Endothelial cell of umbilical vein (primary cell): ENCODE measurements around the gene RASAL3. TPM values are rescaled to one million over a fixed set of nuclear protein-coding genes. Genes with fewer than 3 reads are reported as not detected.

Experiments
- BruUV-seq: library from RNA; stranded (reverse); fragments of 400-500 nt; replicated peaks from 2 replicates; lab custom pipeline; 2021; lab: Mats Ljungman, UMichigan
- CTCF ChIA-PET: fragments of 300-600, 350-600 bp; sonication (Branson Sonifier 250); formaldehyde crosslinking; loops from one replicate; lab custom pipeline; 2021; ENCODE audit warnings: antibody characterized with exemption, inconsistent platforms; lab: Charles Lee
- POLR2A ChIA-PET: fragments of 300-600, 350-600 bp; sonication (Branson Sonifier 250); formaldehyde crosslinking; loops from one replicate; lab custom pipeline; 2021; ENCODE audit warnings: antibody characterized with exemption, inconsistent platforms; lab: Charles Lee
- DNase-seq: peaks from one replicate; pipeline ENCODE4 v3.0.0-alpha.2; 2011; ENCODE audit warnings: low read depth, low spot score
- FAIRE-seq: peaks from 2 replicates; lab custom pipeline; 2011; peaks lifted over from hg19 to GRCh38; lab: Jason Lieb, UNC
- H2AFZ ChIP-seq: 2 replicates; pipeline ENCODE4 v1.6.0; 2012; ENCODE audit warnings: low read depth, low read length, control low read depth, inconsistent platforms
- H3K27ac ChIP-seq: 2 replicates; pipeline ENCODE4 v1.5.1; 2011; ENCODE audit warnings: low read depth, mild to moderate bottlenecking, control low read depth, low read length, moderate library complexity; ENCODE audit not compliant: insufficient read depth
- H3K27me3 ChIP-seq, 2 experiments: 2 replicates each; pipeline versions ENCODE4 v1.6.0 to v1.6.1; 2011; ENCODE audit warnings: low read length in 2 of 2, mixed read lengths in 1 of 2; ENCODE audit not compliant: control insufficient read depth in 2 of 2, insufficient read depth in 2 of 2
- H3K36me3 ChIP-seq, 2 experiments: 2 replicates in 1 of 2; 3 replicates in 1 of 2; pipeline ENCODE4 v1.5.1; 2011; ENCODE audit warnings: low read length in 2 of 2, mild to moderate bottlenecking in 1 of 2, moderate library complexity in 1 of 2; ENCODE audit not compliant: control insufficient read depth in 2 of 2, insufficient read depth in 2 of 2; ENCODE audit errors: extremely low read depth in 1 of 2
- H3K4me1 ChIP-seq: 3 replicates; pipeline ENCODE4 v1.5.1; 2011; ENCODE audit warnings: mild to moderate bottlenecking, low read length; ENCODE audit not compliant: control insufficient read depth, insufficient read depth; ENCODE audit errors: extremely low read depth
- H3K4me2 ChIP-seq: 2 replicates; pipeline ENCODE4 v1.6.1; 2011; ENCODE audit warnings: low read length, control low read depth, mixed read lengths; ENCODE audit not compliant: insufficient read depth
- H3K4me3 ChIP-seq, 3 experiments: fragments of 200-600 bp in 1 of 3; sonication (generic), shearing (Covaris generic) in 1 of 3; replicated peaks in 1 of 3; 2 replicates each; pipeline ENCODE4 v1.5.1; 2011 to 2016; ENCODE audit warnings: control low read depth in 3 of 3, low read length in 3 of 3, mild to moderate bottlenecking in 2 of 3, inconsistent platforms in 1 of 3, low read depth in 1 of 3, moderate library complexity in 1 of 3; ENCODE audit not compliant: insufficient read depth in 1 of 3
- H3K79me2 ChIP-seq: 2 replicates; pipeline ENCODE4 v1.6.0; 2012; ENCODE audit warnings: low read length, inconsistent platforms; ENCODE audit not compliant: control insufficient read depth, insufficient read depth
- H3K9ac ChIP-seq: replicated peaks from 2 replicates; pipeline ENCODE3; 2011; ENCODE audit warnings: low read length, control low read depth; ENCODE audit not compliant: insufficient read depth; ENCODE audit errors: extremely low read depth
- H3K9me1 ChIP-seq: replicated peaks from 3 replicates; pipeline ENCODE4 v1.6.0; 2011; ENCODE audit warnings: mild to moderate bottlenecking, low read length; ENCODE audit not compliant: control insufficient read depth, insufficient read depth; ENCODE audit errors: extremely low read depth
- H3K9me3 ChIP-seq: replicated peaks from 2 replicates; pipeline ENCODE4 v1.5.1; 2012; ENCODE audit warnings: low read length, inconsistent platforms; ENCODE audit not compliant: control insufficient read depth, insufficient read depth
- H4K20me1 ChIP-seq: replicated peaks from 2 replicates; pipeline ENCODE3; 2011; ENCODE audit warnings: mild to moderate bottlenecking, low read length; ENCODE audit not compliant: control insufficient read depth, insufficient read depth; ENCODE audit errors: extremely low read depth
- CTCF ChIP-seq, 2 donors: IDR thresholded peaks; 1 replicate in 1 of 2; 2 replicates in 1 of 2; pipeline ENCODE4 v1.5.1; 2011; ENCODE audit warnings: low read length in 2 of 2, mild to moderate bottlenecking in 2 of 2, moderate library complexity in 2 of 2, control low read depth in 1 of 2, inconsistent platforms in 1 of 2, low read depth in 1 of 2; ENCODE audit not compliant: insufficient read depth in 1 of 2; ENCODE audit errors: extremely low read depth in 1 of 2
- EZH2 ChIP-seq: IDR thresholded peaks from 2 replicates; pipeline ENCODE4 v1.6.1; 2012; ENCODE audit warnings: borderline replicate concordance, low read depth, mild to moderate bottlenecking, moderate library complexity, low read length, inconsistent platforms; ENCODE audit not compliant: severe bottlenecking
- FOS ChIP-seq: IDR thresholded peaks from 2 replicates; pipeline ENCODE4 v1.6.1; 2011; ENCODE audit warnings: mild to moderate bottlenecking, low read length, moderate library complexity, borderline replicate concordance; ENCODE audit not compliant: insufficient read depth
- GATA2 ChIP-seq: IDR thresholded peaks from 2 replicates; pipeline ENCODE4 v1.7.0; 2011; ENCODE audit warnings: low read depth, mild to moderate bottlenecking, moderate library complexity, mixed read lengths, low read length; ENCODE audit not compliant: insufficient read length, insufficient read depth
- JUN ChIP-seq: IDR thresholded peaks from 2 replicates; pipeline ENCODE4 v1.6.1; 2011; ENCODE audit warnings: borderline replicate concordance, low read depth; ENCODE audit not compliant: insufficient read length, insufficient read depth
- MAX ChIP-seq: IDR thresholded peaks from 2 replicates; pipeline ENCODE4 v1.6.1; 2011; ENCODE audit not compliant: insufficient read depth, insufficient read length
- MYC ChIP-seq: IDR thresholded peaks from one replicate; pipeline ENCODE4 v1.6.1; 2011; ENCODE audit warnings: mild to moderate bottlenecking, low read depth, low read length
- POLR2A ChIP-seq: IDR thresholded peaks from 2 replicates; pipeline ENCODE4 v1.6.1; 2012; ENCODE audit warnings: low read depth, mild to moderate bottlenecking, control low read depth, low read length
- POLR2AphosphoS5 ChIP-seq: IDR thresholded peaks from 2 replicates; pipeline ENCODE4 v1.6.1; 2012; ENCODE audit warnings: low read depth, mild to moderate bottlenecking, control low read depth, low read length, moderate library complexity; ENCODE audit not compliant: insufficient read depth
- dilution Hi-C: fragments of 300-500 bp; cut with MboI; formaldehyde crosslinking; loops from one replicate; pipeline ENCODE4 v1.15.0; 2019; ENCODE audit warnings: low sequenced_read_pairs; ENCODE audit not compliant: extremely low pct_ligation_motif_present
- intact Hi-C: fragments of 100-400 bp; cut with micrococcal nuclease; formaldehyde crosslinking; loops from one replicate; pipeline ENCODE4 v1.10.0; 2022
- polyA plus RNA-seq, 4 experiments: library from polyadenylated mRNA; depleted of rRNA in 3 of 4; stranded (reverse) in 3 of 4; unstranded in 1 of 4; fragments of >200 nt; gene quantifications; 2 replicates each; pipeline versions ENCODE4 v1.2.1 to v1.2.3, GENCODE V29; 2011 to 2012; ENCODE audit warnings: missing spikeins in 1 of 4
- total RNA-seq: library from RNA; stranded (reverse); gene quantifications from 2 replicates; pipeline ENCODE4 v1.2.3, GENCODE V29; 2021

RASAL3 gene
- total and polyA plus RNA-seq, 2 donors (not counting 3 experiments of a cell fraction or from before 2014, with no cell fraction given): 4.1 to 5.7 TPM

GRCh38 chr19:15438577-15438976 lies 25.8 kb downstream of the RASAL3 start:
- Histone ChIP-seq H3K36me3 (no peaks in the 10 kb centered on the region), H3K9ac (no peak overlapping the region), H3K4me3 (no peak overlapping the region), H3K4me2 (no peak overlapping the region), H3K4me1 (no peaks in the 10 kb centered on the region), H3K9me1 (no peaks in the 10 kb centered on the region), H3K9me3 (no peaks in the 10 kb centered on the region), H3K27ac (no peak overlapping the region), H3K27me3 (no peaks in the 10 kb centered on the region), H4K20me1 (no peaks in the 10 kb centered on the region), H3K79me2 (no peaks in the 10 kb centered on the region), H2AFZ (no peak overlapping the region)
- FAIRE-seq: no peak
- no peak for TF ChIP-seq FOS
- no peak for TF ChIP-seq CTCF (IDR thresholded peaks at IDR 0.05; ENCODE audit: extremely low read depth in 1 of 2, insufficient read depth in 1 of 2, low read depth in 1 of 2, low read length in 2 of 2)
- TF ChIP-seq EZH2: no peak
- TF ChIP-seq JUN: no peak
- TF ChIP-seq MAX: no peak
- no peak for TF ChIP-seq GATA2
- TF ChIP-seq POLR2AphosphoS5: no peak
- TF ChIP-seq POLR2A: no peak
- no peak for TF ChIP-seq MYC
- ChIA-PET POLR2A (no interaction called here), CTCF (interaction anchor here (1.6 kb wide), 1 partner anchor 347 kb away, joined by 9 read pairs; no protein-coding TSS in a partner anchor)
- intact Hi-C loops: no loop called here
- DNase-seq: no peak
- dilution Hi-C loops: no loop called here
- no TSS peak for BruUV-seq
